T-helper 2 cell treated with Interferon-gamma antibody and Interleukin-4, amounts not matched to agents 5 μg/mL and 100 μg/mL, for 36 hours (primary cell): Measurements from ENCODE around the gene B3GALT2.
"Not testable (repeated sequence)": the region's sequence is repeated elsewhere in the genome, so short reads cannot be mapped to it uniquely, and the experiment has no call there.

Experiments
- DNase-seq: peaks from one replicate; pipeline ENCODE4 v3.0.0; 2021; ENCODE audit warnings: low spot score
- H3K27ac Mint-ChIP-seq: one replicate; pipeline ENCODE4 v1.8.0; 2021; ENCODE audit warnings: mild to moderate bottlenecking, mixed read lengths
- H3K27me3 Mint-ChIP-seq: one replicate; pipeline ENCODE4 v1.8.0; 2021; ENCODE audit warnings: low read depth, mixed read lengths
- H3K36me3 Mint-ChIP-seq: one replicate; pipeline ENCODE4 v1.8.0; 2021; ENCODE audit warnings: low read depth, mixed read lengths
- H3K4me1 Mint-ChIP-seq: one replicate; pipeline ENCODE4 v1.8.0; 2021; ENCODE audit warnings: low read depth, mixed read lengths
- H3K4me3 Mint-ChIP-seq: one replicate; pipeline ENCODE4 v1.8.0; 2022; ENCODE audit warnings: mild to moderate bottlenecking, moderate library complexity, mixed read lengths
- H3K9me3 Mint-ChIP-seq: one replicate; pipeline ENCODE4 v1.8.0; 2021; ENCODE audit warnings: mixed read lengths

B3GALT2 gene

DNA sequence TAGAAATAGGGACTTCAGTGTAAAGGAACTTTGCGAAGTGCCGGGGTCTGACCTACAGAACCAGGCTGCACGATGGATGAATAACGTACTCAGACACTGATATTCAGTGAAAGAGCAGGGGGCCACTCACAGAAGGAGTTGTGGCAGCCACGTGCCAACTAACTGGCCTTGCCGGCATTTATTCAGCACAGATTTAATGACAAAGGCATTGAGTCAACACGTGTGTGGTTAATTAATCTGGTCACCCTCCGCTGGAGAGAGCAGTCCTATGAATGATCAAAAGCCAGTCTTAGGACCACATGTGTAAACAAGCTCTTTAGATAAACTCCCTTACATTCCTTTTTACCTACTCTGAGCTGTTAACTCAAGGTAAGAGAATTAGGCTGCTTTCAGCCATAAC, 6.2 kb upstream of the B3GALT2 start:
- DNase-seq, result no peak
- Mint-ChIP-seq H3K36me3 (peaks cover 34% of the 10 kb centered on the region), H3K9me3 (peaks cover 10% of the 10 kb centered on the region), H3K27ac (no peak overlapping the region), H3K27me3 (no peaks in the 10 kb centered on the region), H3K4me1 (peaks cover 14% of the 10 kb centered on the region), H3K4me3 (no peak overlapping the region)

GRCh38 chr1:193190096-193190744, 3.8 kb upstream of the B3GALT2 start:
- Mint-ChIP-seq H3K4me3 (no peak overlapping the region), H3K9me3 (peaks cover 10% of the 10 kb centered on the region), H3K4me1 (peaks cover 26% of the 10 kb centered on the region), H3K27ac (no peak overlapping the region), H3K36me3 (peaks cover 30% of the 10 kb centered on the region), H3K27me3 (no peaks in the 10 kb centered on the region)
- DNase-seq, result no peak

DNA sequence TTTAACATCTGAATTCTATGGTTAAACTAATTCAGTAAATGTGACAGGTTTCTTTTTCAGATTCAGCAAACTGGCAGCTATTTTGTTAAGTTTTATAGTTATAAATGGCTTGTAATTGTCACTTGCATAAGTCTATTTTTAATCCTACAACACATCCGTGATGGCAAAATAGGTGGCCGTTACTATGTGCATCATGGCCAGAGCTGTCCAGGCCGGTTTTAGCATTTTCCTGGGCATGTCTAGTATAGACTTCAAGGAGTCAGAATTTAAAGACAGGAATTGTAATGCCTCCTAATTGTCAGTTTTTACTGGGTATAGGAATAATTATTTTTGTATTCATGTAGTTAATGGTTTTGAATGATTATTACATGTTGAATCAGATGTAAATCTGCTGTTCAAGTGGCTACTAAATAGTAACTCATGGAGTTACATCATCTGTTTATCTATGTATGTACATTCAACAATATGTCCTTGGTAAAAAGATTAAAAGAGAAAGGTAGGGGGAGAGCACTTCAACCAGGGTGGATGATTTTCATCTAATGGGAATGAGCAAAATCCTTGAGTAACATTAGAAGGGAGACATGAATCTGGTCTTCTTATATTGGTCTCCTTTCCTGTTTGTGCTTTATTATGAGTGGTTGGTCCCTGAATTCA, 3.2 kb upstream of the B3GALT2 start:
- H3K27ac Mint-ChIP-seq, result no peak overlapping the region
- peaks cover 27% of the 10 kb centered on the region for H3K4me1 Mint-ChIP-seq
- H3K9me3 Mint-ChIP-seq, result peaks cover 10% of the 10 kb centered on the region
- no peak overlapping the region for H3K4me3 Mint-ChIP-seq
- peaks cover 30% of the 10 kb centered on the region for H3K36me3 Mint-ChIP-seq
- no peak for DNase-seq
- H3K27me3 Mint-ChIP-seq, result no peaks in the 10 kb centered on the region

GRCh38 chr1:193188915-193189314, 2.5 kb upstream of the B3GALT2 start:
- not testable (repeated sequence) for H3K4me3 Mint-ChIP-seq, H3K27me3 Mint-ChIP-seq, DNase-seq, H3K27ac Mint-ChIP-seq
- Mint-ChIP-seq H3K36me3 (peaks cover 26% of the 10 kb centered on the region), H3K4me1 (peaks cover 29% of the 10 kb centered on the region), H3K9me3 (peaks cover 10% of the 10 kb centered on the region)

- H3K27ac Mint-ChIP-seq, result no peak overlapping the region
- H3K4me1 Mint-ChIP-seq, result peaks cover 33% of the 10 kb centered on the region
- no peak overlapping the region for H3K4me3 Mint-ChIP-seq
- peaks cover 1% of the 10 kb centered on the region for H3K9me3 Mint-ChIP-seq
- H3K36me3 Mint-ChIP-seq, result peaks cover 13% of the 10 kb centered on the region
- H3K27me3 Mint-ChIP-seq, result no peaks in the 10 kb centered on the region
- no peak for DNase-seq
Observed at GRCh38 chr1:193187114-193187513, 701 bp upstream of the B3GALT2 start.

- H3K27ac Mint-ChIP-seq, result no peak overlapping the region
- peaks cover under 1% of the 10 kb centered on the region for H3K36me3 Mint-ChIP-seq
- H3K27me3 Mint-ChIP-seq, result no peaks in the 10 kb centered on the region
- no peaks in the 10 kb centered on the region for H3K9me3 Mint-ChIP-seq
- peaks cover 28% of the 10 kb centered on the region for H3K4me1 Mint-ChIP-seq
- DNase-seq, result no peak
- peak overlapping the region; percentile 14 for H3K4me3 Mint-ChIP-seq
Observed at GRCh38 chr1:193185211-193185610, 1.2 kb downstream of the B3GALT2 start.

DNA sequence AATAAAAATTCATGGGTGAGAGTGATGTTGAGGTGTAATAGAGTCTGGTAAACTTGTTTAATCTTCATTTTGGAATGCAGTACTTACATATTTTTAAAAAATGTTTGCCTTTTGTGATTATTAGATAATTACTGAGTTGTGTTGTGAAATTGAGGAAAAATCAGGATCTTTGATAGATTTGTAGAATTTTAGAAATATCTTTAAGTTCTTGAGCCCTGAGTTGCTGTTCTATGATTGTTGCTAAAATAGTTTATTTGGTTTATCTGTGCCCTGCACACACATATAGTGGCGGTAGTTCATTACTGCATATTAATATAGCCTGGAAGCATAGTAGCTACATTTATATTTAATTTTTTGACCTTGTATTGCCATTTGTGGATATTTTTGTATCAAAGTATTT, 1.6 kb downstream of the B3GALT2 start:
- H3K4me1 Mint-ChIP-seq, result peaks cover 25% of the 10 kb centered on the region
- no peak for DNase-seq
- H3K36me3 Mint-ChIP-seq, result no peaks in the 10 kb centered on the region
- H3K4me3 Mint-ChIP-seq, result no peak overlapping the region
- H3K27ac Mint-ChIP-seq, result no peak overlapping the region
- no peaks in the 10 kb centered on the region for H3K27me3 Mint-ChIP-seq
- H3K9me3 Mint-ChIP-seq, result no peaks in the 10 kb centered on the region

DNA sequence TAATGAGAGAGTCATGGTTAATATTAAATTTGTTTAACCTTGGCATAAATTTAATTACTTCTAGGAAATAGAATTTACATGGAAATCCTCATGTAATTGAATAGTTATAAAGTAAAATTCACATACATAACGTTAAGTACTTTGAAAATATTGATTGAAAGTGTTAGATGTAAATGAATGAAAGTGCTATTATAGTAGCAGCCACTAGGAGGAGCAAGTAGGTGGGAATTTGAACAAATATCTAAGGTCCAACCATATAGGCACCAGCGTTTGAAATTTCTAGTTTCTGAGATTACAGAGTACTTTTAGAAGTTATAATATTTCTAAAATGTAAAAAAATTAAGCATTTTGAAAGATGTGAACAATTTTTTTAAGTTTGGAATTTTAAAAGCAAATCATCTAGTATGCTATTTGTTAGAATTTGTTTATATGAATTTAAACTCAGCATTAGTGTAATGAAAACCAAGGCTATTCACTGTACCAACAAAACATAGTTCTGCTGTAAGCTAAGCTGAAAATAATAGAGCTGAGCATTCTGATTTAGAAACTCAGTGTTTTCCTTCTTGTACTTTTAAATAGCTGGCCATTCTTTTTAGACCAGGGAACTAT, 3.3 kb downstream of the B3GALT2 start:
- no peaks in the 10 kb centered on the region for H3K9me3 Mint-ChIP-seq
- no peaks in the 10 kb centered on the region for H3K27me3 Mint-ChIP-seq
- no peak for DNase-seq
- H3K4me3 Mint-ChIP-seq, result no peak overlapping the region
- no peaks in the 10 kb centered on the region for H3K36me3 Mint-ChIP-seq
- peaks cover 24% of the 10 kb centered on the region for H3K4me1 Mint-ChIP-seq
- H3K27ac Mint-ChIP-seq, result no peak overlapping the region

- Mint-ChIP-seq H3K36me3 (peaks cover 2% of the 10 kb centered on the region), H3K9me3 (no peaks in the 10 kb centered on the region), H3K4me1 (peaks cover 25% of the 10 kb centered on the region), H3K27ac (no peak overlapping the region), H3K27me3 (no peaks in the 10 kb centered on the region), H3K4me3 (no peak overlapping the region)
- DNase-seq, result no peak
Observed at GRCh38 chr1:193181985-193182384, 4.4 kb downstream of the B3GALT2 start.

GRCh38 chr1:193181536-193181935, 4.9 kb downstream of the B3GALT2 start:
- Mint-ChIP-seq H3K9me3 (no peaks in the 10 kb centered on the region), H3K4me3 (no peak overlapping the region), H3K4me1 (peaks cover 22% of the 10 kb centered on the region), H3K27me3 (no peaks in the 10 kb centered on the region), H3K27ac (no peak overlapping the region), H3K36me3 (peaks cover 2% of the 10 kb centered on the region)
- no peak for DNase-seq

DNA sequence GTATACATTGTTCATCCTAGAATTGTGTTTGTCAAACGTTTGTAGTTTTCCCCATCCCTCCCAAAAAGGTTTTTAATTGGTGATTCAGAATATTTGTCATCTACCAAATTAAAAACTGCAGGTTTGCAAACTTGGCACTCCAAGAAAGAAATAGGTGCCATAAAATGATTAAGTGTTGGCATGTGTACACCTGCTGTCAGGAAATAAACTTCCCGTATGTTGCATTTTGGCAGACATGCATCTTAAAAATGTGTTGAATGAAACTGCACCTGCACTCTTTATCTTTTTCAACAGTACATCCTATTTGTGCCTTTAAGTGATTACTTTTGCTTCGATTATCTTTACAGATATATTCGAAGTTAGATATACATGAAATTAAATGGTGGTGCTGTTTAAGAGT, 7.3 kb downstream of the B3GALT2 start:
- H3K4me3 Mint-ChIP-seq, result no peak overlapping the region
- H3K27ac Mint-ChIP-seq, result no peak overlapping the region
- no peak for DNase-seq
- peaks cover 8% of the 10 kb centered on the region for H3K36me3 Mint-ChIP-seq
- no peaks in the 10 kb centered on the region for H3K9me3 Mint-ChIP-seq
- H3K27me3 Mint-ChIP-seq, result no peaks in the 10 kb centered on the region
- H3K4me1 Mint-ChIP-seq, result peaks cover 10% of the 10 kb centered on the region

DNA sequence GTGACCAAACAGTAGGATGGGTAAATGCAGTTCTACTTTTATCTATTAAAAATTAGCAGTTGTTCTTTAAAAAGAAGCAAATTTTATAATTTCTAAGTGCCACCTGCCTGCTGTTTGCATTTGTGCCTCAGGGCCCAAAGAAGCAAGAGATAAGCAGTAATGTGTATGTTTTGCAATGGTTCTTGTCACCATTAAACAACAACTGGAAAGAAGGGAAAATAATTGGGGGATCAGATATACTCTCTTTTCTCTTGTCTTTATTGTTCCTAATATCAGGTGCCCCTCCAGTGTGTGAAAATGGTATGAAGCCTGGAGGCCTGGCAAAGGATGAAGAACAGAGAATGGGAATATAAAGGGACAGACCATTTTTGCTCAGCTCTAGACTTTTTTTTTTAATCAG, 9.6 kb downstream of the B3GALT2 start:
- peaks cover 12% of the 10 kb centered on the region for H3K36me3 Mint-ChIP-seq
- H3K27ac Mint-ChIP-seq, result no peak overlapping the region
- H3K9me3 Mint-ChIP-seq, result no peaks in the 10 kb centered on the region
- H3K27me3 Mint-ChIP-seq, result no peaks in the 10 kb centered on the region
- H3K4me1 Mint-ChIP-seq, result peaks cover 6% of the 10 kb centered on the region
- H3K4me3 Mint-ChIP-seq, result no peak overlapping the region
- DNase-seq, result no peak

- peaks cover 14% of the 10 kb centered on the region for H3K36me3 Mint-ChIP-seq
- no peaks in the 10 kb centered on the region for H3K27me3 Mint-ChIP-seq
- no peak for DNase-seq
- H3K27ac Mint-ChIP-seq, result no peak overlapping the region
- no peaks in the 10 kb centered on the region for H3K9me3 Mint-ChIP-seq
- peaks cover 6% of the 10 kb centered on the region for H3K4me1 Mint-ChIP-seq
- H3K4me3 Mint-ChIP-seq, result no peak overlapping the region
Observed at GRCh38 chr1:193176113-193176512, 10.3 kb downstream of the B3GALT2 start.

- Mint-ChIP-seq H3K36me3 (peaks cover 12% of the 10 kb centered on the region), H3K27ac (no peak overlapping the region), H3K9me3 (no peaks in the 10 kb centered on the region), H3K4me3 (no peak overlapping the region), H3K27me3 (no peaks in the 10 kb centered on the region), H3K4me1 (peaks cover 5% of the 10 kb centered on the region)
- no peak for DNase-seq
Observed at GRCh38 chr1:193157360-193157759, 29.1 kb downstream of the B3GALT2 start.
